Neural cell (in vitro differentiated cells): ENCODE measurements around the gene SAPCD1.

Experiments
- CTCF ChIP-seq: fragments of 450-650 bp; IDR thresholded peaks from 2 replicates; pipeline ENCODE4 v1.5.1; 2014; ENCODE audit warnings: antibody characterized with exemption, mild to moderate bottlenecking, moderate library complexity; ENCODE audit not compliant: poor library complexity, severe bottlenecking
- EP300 ChIP-seq: fragments of 450-650 bp; conservative IDR thresholded peaks from 2 replicates; pipeline ENCODE4 v1.6.1; 2014; ENCODE audit warnings: antibody characterized with exemption, mild to moderate bottlenecking, moderate library complexity; ENCODE audit not compliant: poor library complexity, severe bottlenecking
- EZH2 ChIP-seq: fragments of 200-600, 300-800 bp; shearing (Covaris generic), sonication (generic); IDR thresholded peaks from 2 replicates; pipeline ENCODE4 v1.6.1; 2014; ENCODE audit warnings: antibody characterized with exemption, low read length, borderline replicate concordance, mild to moderate bottlenecking; ENCODE audit not compliant: insufficient read depth, poor library complexity, severe bottlenecking
- MXI1 ChIP-seq: fragments of 450-650 bp; conservative IDR thresholded peaks from 2 replicates; pipeline ENCODE4 v1.6.1; 2014; ENCODE audit warnings: antibody characterized with exemption, mild to moderate bottlenecking; ENCODE audit not compliant: poor library complexity, severe bottlenecking
- POLR2AphosphoS5 ChIP-seq: IDR thresholded peaks from 2 replicates; pipeline ENCODE4 v1.6.1; 2012
- REST ChIP-seq: IDR thresholded peaks from 2 replicates; pipeline ENCODE4 v1.6.1; 2012; ENCODE audit warnings: borderline replicate concordance
- SMC3 ChIP-seq: fragments of 450-650 bp; conservative IDR thresholded peaks from 2 replicates; pipeline ENCODE4 v1.6.1; 2014; ENCODE audit warnings: antibody characterized with exemption, mild to moderate bottlenecking, moderate library complexity; ENCODE audit not compliant: poor library complexity

- TF ChIP-seq CTCF (no peak), EZH2 (no peak), REST (no peak), EP300 (no peak), SMC3 (no peak), MXI1 (no peak), POLR2AphosphoS5 (no peak)
Observed at GRCh38 chr6:31752739-31753319, 9.6 kb upstream of the SAPCD1 start.
